IPS DF 4.7 (cell line): Measurements from ENCODE around the gene CYFIP2.

Experiments used
- DNase-seq: peaks from one replicate; pipeline ENCODE4 v3.0.0-alpha.2; 2013; ENCODE audit warnings: low spot score; ENCODE audit errors: extremely low read depth

The CYFIP2 gene

DNA sequence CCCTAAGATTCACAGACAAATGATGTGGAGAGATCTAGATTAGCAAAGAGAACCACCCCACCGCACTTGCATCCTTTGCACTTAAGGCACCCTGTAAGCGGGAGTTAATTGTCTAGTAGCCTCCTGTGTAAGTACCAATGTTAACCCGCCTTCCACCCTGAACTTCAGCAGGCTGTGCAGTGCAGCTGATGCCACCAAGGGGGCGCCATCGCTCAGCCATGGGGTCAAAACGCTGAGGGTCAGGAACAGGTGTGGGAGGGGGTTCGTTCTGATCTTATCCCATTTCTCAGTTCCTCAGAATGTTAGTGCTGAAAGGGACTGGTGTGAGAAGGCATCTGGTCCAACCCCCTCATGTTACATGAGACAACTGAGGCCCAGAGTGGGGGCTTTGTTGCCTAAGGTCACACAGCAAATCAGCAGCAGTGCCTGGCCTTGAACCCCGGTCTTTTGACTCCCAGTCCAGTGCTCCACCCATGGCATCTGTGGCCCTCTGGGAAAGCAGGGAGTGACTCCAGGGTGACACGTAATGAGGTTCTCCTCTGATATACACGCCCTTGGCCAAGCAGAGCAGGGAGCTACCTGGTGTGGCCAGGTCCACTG lies 57.3 kb downstream of the CYFIP2 start:
- DNase-seq, result no peak

GRCh38 chr5:157324237-157324636 lies 58.3 kb downstream of the CYFIP2 start:
- DNase-seq, result no peak

DNA sequence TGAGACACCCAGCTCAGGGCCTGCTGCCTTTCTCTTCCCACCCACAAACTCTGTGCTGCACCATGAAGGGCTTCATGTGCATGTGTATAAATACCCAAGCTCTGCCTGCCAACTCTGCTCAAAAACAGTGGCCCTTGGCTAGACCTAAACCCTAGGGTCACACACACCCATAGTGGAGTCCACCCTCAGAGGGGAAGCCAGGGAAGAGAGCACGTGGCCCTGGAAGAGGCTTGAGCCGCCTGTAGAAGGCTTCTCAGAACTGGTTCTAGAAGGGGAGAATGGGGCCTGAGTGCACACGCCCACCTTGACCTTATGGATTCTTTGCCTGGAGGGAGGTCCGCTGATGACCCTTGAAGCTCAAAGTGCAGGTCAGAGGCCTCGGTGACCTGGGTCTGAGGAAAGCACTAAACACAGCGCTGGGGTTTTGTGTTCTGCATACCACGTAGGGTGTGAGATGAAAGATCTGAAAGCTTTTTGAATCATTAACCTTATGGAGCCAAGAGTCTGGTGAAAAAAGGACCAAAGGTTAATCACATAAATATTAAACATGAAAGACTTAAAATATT lies 60.6 kb downstream of the CYFIP2 start:
- no peak for DNase-seq

- DNase-seq, result no peak
Measured at GRCh38 chr5:157327771-157328170, 61.8 kb downstream of the CYFIP2 start.

- peak; percentile 44 for DNase-seq
Measured at GRCh38 chr5:157328277-157328912, 62.5 kb downstream of the CYFIP2 start.

DNA sequence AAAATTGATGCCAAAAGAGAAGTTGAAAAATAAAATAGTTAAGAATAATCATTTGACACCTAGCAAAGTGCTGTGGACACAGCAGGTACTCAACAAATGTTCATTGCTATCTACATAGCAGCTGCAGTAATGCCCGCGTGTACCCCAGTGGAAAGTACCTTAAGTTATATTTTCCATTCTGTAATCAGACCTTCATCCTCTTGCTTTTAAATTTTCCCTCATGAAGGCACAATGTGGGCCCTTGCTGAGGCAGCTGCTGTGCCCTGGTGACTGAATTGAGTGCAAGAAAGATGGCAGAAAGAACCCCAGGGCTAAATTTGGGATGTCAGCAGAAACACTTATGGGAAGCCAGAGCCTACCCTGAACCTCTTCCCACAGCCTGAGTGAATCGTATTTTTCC lies 65.9 kb downstream of the CYFIP2 start:
- DNase-seq, result no peak

- DNase-seq, result no peak
Measured at GRCh38 chr5:157335534-157336422, 69.9 kb downstream of the CYFIP2 start.

DNA sequence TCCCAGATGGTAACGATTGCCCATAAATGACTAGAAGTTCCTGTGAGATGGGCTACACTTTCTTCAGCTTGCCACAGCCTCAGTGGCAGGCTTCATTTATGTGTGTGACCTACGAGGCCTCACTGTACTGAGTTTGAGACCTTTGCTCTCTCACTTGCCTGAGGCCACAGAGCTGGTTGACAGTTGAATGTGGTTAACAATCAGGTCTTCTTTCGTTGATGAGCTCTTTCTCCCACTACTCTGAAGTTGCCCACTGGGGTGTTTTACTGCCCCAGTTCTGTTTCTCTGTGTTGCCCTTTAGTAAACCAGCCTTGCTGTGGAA lies 70.5 kb downstream of the CYFIP2 start:
- DNase-seq, result no peak

DNA sequence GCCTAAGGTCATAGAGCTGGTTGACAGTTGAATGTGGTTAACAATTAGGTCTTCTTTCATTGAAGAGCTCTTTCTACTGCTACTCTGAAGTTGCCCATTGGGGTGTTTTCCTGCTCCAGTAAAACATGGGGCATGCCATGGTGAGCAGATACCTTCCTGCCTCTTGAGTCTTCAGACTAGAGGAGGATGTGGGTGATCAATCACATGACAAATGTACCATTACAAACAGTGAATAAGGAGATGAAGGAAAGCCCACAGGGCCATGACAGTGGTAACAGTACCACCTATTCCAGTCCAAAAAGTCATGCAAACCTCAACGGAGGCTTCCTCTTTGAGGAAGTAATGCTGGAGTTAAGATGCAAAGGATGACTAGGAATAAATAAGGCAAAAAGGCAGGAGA lies 73.5 kb downstream of the CYFIP2 start:
- DNase-seq, result no peak

- DNase-seq, result no peak
Measured at GRCh38 chr5:157342822-157343402, 77.0 kb downstream of the CYFIP2 start.

DNA sequence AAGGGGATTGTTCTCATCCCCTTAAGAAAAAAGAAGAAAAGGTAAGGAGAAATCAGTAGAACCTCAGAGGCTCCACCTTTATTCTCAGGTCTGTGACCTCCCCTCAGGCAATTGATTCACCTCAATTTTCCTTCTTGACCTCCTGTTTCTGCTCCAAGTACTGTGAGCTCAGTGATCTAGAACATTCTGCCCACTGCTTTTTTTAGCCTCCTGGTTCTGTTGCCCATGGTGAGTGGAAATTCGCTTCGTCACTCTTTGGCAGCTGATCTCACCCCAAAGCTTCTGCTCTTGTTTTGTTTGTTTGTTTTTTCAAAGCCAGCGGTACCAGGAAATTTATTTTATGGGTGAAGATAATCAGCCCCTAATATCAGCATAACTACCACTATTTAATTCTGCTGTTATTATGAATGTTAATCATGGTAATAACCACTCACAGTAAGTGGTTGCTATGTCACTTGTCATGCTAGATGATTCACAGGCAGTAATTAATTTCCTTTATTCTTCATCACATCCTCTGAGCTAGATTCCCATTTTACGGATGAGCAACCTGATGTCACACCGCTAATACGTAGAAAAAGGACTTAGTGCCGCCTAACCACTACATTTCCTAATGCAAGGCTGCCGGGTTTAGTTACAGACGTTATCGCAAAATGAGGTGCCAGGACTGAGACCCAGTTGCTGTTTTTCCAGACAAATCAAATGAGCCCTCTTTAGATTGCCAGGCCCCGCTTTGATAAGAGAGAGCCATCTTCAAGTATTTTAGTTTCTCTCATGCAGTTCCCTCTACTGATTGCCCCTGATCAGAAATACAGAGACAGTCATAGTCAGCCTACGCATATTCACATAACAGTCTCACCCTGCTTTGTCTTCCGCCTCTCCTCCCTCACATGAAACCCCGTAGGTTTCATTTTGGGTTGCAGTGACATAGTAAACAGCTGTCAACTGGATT lies 78.2 kb downstream of the CYFIP2 start:
- no peak for DNase-seq

DNA sequence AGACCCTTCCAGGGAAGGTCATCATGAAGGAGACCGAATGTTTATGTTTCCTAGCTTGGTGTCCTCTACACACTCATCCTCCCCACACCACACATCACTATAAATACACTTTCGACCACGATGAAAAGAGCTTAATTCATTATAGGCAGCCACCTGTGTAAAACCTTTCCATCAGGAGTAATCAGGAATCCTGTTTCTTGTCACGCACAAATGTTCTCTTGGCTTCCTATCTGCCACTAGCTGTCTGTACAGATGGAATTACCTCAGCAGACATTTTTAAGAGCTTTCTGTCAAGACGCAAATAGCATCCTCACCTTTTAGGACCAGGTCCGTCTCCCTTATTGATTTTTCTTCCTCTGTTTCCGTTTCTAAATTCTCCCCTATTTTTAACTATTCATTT lies 79.1 kb downstream of the CYFIP2 start:
- DNase-seq, result no peak

DNA sequence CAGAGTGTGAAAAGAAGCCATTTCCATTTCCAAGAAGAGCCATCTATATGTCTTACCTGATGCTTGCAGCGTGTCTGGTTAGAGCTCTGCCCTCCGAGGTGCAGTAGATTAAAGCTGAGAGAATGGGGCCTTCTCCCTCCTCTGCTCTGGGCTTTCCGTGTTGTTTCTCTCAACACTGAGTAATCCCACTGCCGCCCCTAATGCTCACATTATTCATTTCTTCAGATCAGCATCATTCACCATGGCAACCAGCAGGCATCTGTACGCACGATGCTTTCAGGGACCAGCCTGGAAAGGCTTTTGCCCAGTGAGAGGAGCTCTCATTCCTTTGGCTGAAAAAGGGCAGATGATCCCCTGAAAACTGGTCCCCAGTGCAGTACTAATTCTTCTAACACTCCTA lies 79.6 kb downstream of the CYFIP2 start:
- DNase-seq, result no peak

DNA sequence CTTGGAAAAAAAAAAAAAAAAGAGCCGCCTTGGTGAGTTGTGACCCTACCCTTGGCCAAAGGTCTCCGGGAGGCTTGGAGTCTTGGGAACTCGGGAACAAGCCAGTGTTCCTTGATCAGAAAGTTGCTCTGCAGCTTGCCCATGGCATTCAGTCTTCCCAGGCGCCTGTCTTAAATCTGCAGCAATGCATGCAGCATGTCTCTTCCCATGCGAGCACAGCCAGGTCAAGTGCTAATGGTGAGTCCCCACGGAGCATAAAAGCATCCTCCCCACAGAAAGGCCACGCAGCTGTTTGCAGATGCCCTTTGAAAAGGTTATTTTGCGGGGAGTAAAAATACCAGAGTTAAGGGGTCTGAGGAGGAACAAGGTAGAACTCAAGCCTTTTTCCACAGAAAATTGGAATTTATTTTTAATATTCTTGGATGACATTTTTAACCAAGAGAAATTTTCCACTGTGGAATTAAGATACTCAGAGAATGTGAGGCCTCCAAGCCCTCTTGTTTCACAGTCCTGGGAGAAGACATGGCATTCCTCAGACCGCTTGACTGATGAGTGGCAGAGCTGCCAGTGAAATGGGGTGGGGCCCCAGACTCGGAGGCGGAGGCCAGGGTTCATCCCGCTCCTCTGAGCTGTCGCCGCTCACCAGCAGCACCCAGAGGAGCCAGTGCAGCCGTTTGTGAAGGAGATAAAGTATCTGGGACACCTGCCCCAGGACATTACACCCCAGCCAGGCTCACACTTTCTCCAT lies 81.6 kb downstream of the CYFIP2 start:
- DNase-seq, result no peak

GRCh38 chr5:157348049-157348400 lies 82.1 kb downstream of the CYFIP2 start:
- DNase-seq, result no peak

- no peak for DNase-seq
Measured at GRCh38 chr5:157350939-157351801, 85.2 kb downstream of the CYFIP2 start.

DNA sequence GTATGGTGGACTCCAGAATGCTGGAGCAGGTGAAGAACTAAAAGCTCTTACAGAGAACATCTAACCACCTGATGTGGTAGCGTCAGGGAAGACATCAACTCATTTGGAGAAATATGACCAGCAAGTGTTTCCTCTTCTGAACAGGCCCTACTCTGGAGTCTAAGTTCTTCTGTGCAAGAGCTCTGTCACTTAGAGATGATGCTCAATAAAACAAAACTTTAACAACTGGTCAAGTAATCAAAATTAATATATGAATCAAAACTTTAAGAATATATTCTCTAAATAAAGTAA lies 85.8 kb downstream of the CYFIP2 start:
- no peak for DNase-seq

- DNase-seq, result no peak
Measured at GRCh38 chr5:157352756-157353340, 86.9 kb downstream of the CYFIP2 start.

DNA sequence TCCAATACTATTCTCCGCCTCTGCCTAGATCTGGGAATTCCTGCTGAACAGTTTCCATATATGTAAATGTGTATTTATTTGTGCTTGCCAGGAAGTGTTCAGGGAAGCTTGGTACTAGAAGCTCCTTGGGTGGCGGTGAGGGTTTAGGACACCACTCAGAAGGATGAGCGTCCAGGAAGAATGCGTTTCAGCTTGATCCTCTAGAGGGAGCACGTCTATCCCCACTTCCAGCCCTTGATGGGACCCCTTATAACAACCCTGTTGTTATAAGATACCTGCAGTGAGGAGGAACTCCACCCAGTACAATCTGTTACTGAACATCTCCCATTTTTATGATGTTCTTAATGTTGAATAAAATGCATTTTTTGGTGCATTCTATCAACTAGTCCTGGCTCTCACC lies 88.9 kb downstream of the CYFIP2 start:
- peak; percentile 19 for DNase-seq
